HCT116 (cell line): ENCODE measurements around the gene KLHL11. TPM values are rescaled to one million over a fixed set of nuclear protein-coding genes. Genes with fewer than 3 reads are reported as not detected.
A peak's percentile ranks its signal among the peaks of the same experiment; 100 is the strongest.

Source experiments
- ATAC-seq: fragments of 200-7000 bp; cut with Tn5 transposase; 2 replicates; pipeline ENCODE4 v1.9.1; 2020; ENCODE audit warnings: mild to moderate bottlenecking, moderate library complexity
- BruUV-seq: library from RNA; stranded (reverse); fragments of 400-500 nt; replicated peaks from 2 replicates; lab custom pipeline; 2021; lab: Mats Ljungman, UMichigan
- CTCF ChIA-PET: fragments of 300-600 bp; sonication (Branson Sonifier 250); formaldehyde crosslinking; loops from one replicate; lab custom pipeline; 2021; ENCODE audit warnings: antibody characterized with exemption; lab: Charles Lee
- POLR2A ChIA-PET: fragments of 300-600, 350-600 bp; sonication (Branson Sonifier 250); formaldehyde crosslinking; loops from one replicate; lab custom pipeline; 2021; ENCODE audit warnings: antibody characterized with exemption; lab: Charles Lee
- RAD21 ChIA-PET, 2 experiments: fragments of 300-600 bp; sonication (Branson Sonifier 250); formaldehyde crosslinking; loops; one replicate each; lab custom pipeline; 2023; ENCODE audit warnings: low total read pairs in 2 of 2; ENCODE audit not compliant: uncharacterized antibody in 2 of 2, unreplicated experiment in 2 of 2, low non-redundant PET in 1 of 2; lab: Charles Lee
- DNase-seq: peaks from one replicate; pipeline ENCODE4 v3.0.0-alpha.2; 2010; ENCODE audit warnings: low read depth, low spot score
- H2AFZ ChIP-seq: fragments of 200-600 bp; shearing (Covaris generic), sonication (generic); 2 replicates; pipeline ENCODE4 v1.6.1; 2017; ENCODE audit warnings: low read depth, mixed run types, mixed read lengths, antibody characterized with exemption, low read length; ENCODE audit not compliant: poor library complexity, severe bottlenecking
- H3K27ac ChIP-seq: 2 replicates; pipeline ENCODE4 v1.5.1; 2012; ENCODE audit warnings: low read depth, low read length
- H3K27me3 ChIP-seq: fragments of 200-600 bp; sonication (generic); 2 replicates; pipeline ENCODE4 v1.6.1; 2016; ENCODE audit warnings: mixed run types, low read length, mixed read lengths; ENCODE audit not compliant: insufficient read depth
- H3K36me3 ChIP-seq, 2 experiments: fragments of 200-500 bp in 1 of 2; fragments of 200-600 bp in 1 of 2; sonication (Bioruptor generic) in 1 of 2; sonication (generic) in 1 of 2; 2 replicates each; pipeline versions ENCODE4 v1.5.1 to v1.6.1; 2014 to 2016; ENCODE audit warnings: low read length in 2 of 2, inconsistent platforms in 1 of 2, mixed read lengths in 1 of 2, mixed run types in 1 of 2; ENCODE audit not compliant: insufficient read depth in 2 of 2, control insufficient read depth in 1 of 2
- H3K4me1 ChIP-seq, 2 experiments: fragments of 200-600 bp in 1 of 2; sonication (generic) in 1 of 2; 2 replicates each; pipeline versions ENCODE4 v1.5.1 to v1.6.1; 2012 to 2017; ENCODE audit warnings: low read length in 2 of 2, inconsistent platforms in 1 of 2, mild to moderate bottlenecking in 1 of 2, mixed read lengths in 1 of 2, mixed run types in 1 of 2, moderate library complexity in 1 of 2; ENCODE audit not compliant: insufficient read depth in 2 of 2, control insufficient read depth in 1 of 2
- H3K4me2 ChIP-seq: fragments of 200-600 bp; sonication (generic); 2 replicates; pipeline ENCODE4 v1.6.1; 2017; ENCODE audit warnings: mixed run types, low read length, mixed read lengths
- H3K4me3 ChIP-seq, 2 experiments: fragments of 200-600 bp in 1 of 2; sonication (generic) in 1 of 2; replicated peaks in 1 of 2; 2 replicates each; pipeline ENCODE4 v1.5.1; 2011 to 2016; ENCODE audit warnings: low read length in 2 of 2, control low read depth in 1 of 2, low read depth in 1 of 2, mild to moderate bottlenecking in 1 of 2, mixed read lengths in 1 of 2, mixed run types in 1 of 2
- H3K79me2 ChIP-seq: fragments of 200-600 bp; sonication (generic); 2 replicates; pipeline ENCODE4 v1.6.1; 2017; ENCODE audit warnings: mild to moderate bottlenecking, mixed run types, low read length, moderate library complexity, mixed read lengths; ENCODE audit not compliant: insufficient read depth
- H3K9ac ChIP-seq: fragments of 200-600 bp; sonication (generic); 2 replicates; pipeline ENCODE4 v1.6.1; 2016; ENCODE audit warnings: low read length, mixed read lengths
- H3K9me2 ChIP-seq: fragments of 200-600 bp; sonication (generic), shearing (Covaris generic); 2 replicates; pipeline ENCODE4 v1.6.1; 2017; ENCODE audit warnings: mixed run types, mild to moderate bottlenecking, moderate library complexity; ENCODE audit not compliant: insufficient read depth
- H3K9me3 ChIP-seq, 2 experiments: fragments of 200-500 bp in 1 of 2; fragments of 200-600 bp in 1 of 2; sonication (Bioruptor generic) in 1 of 2; sonication (generic) in 1 of 2; 2 replicates each; pipeline ENCODE4 v1.6.1; 2014 to 2017; ENCODE audit warnings: low read length in 2 of 2, mixed read lengths in 2 of 2, inconsistent platforms in 1 of 2, low read depth in 1 of 2, mild to moderate bottlenecking in 1 of 2, mixed run types in 1 of 2, moderate library complexity in 1 of 2; ENCODE audit not compliant: control insufficient read depth in 1 of 2, insufficient read depth in 1 of 2
- H4K20me1 ChIP-seq: fragments of 200-600 bp; sonication (generic), shearing (Covaris generic); 2 replicates; pipeline ENCODE4 v1.6.1; 2017; ENCODE audit warnings: mixed run types, mild to moderate bottlenecking, moderate library complexity; ENCODE audit not compliant: insufficient read depth
- CTCF ChIP-seq, 3 experiments: fragments of 200-600 bp in 1 of 3; sonication (generic) in 1 of 3; IDR thresholded peaks in 2 of 3; conservative IDR thresholded peaks in 1 of 3; 2 replicates each; pipeline ENCODE4 v1.5.1; 2012 to 2017; ENCODE audit warnings: low read depth in 2 of 3, low read length in 2 of 3, antibody characterized with exemption in 1 of 3, borderline replicate concordance in 1 of 3, control low read depth in 1 of 3, mild to moderate bottlenecking in 1 of 3, mixed read lengths in 1 of 3, mixed run types in 1 of 3, moderate library complexity in 1 of 3; ENCODE audit not compliant: insufficient read depth in 1 of 3
- JUND ChIP-seq: IDR thresholded peaks from 2 replicates; pipeline ENCODE4 v1.6.1; 2012
- TCF7L2 ChIP-seq: IDR thresholded peaks from 2 replicates; pipeline ENCODE4 v1.7.0; 2011; ENCODE audit warnings: borderline replicate concordance, inconsistent platforms; ENCODE audit not compliant: insufficient read depth, insufficient read length; ENCODE audit errors: extremely low read depth
- ZFX ChIP-seq: fragments of 450-650 bp; IDR thresholded peaks from 2 replicates; pipeline ENCODE4 v1.6.1; 2017
- intact Hi-C: fragments of 100-400 bp; cut with micrococcal nuclease; formaldehyde crosslinking; loops from 2 replicates; pipeline ENCODE4 v1.10.0; 2022
- total RNA-seq: library from RNA; stranded (reverse); gene quantifications from one replicate; pipeline ENCODE4 v1.2.1, GENCODE V29; 2021; ENCODE audit not compliant: unreplicated experiment

Gene KLHL11
- total RNA-seq, 1 experiment from 2014 or later = 22.4 TPM

- TF ChIP-seq TCF7L2 (no peak), CTCF (IDR thresholded peaks at IDR 0.05 in 2 of 3, conservative IDR thresholded peaks at IDR 0.05 in 1 of 3; ENCODE audit: borderline replicate concordance in 1 of 3, insufficient read depth in 1 of 3, low read depth in 2 of 3, low read length in 2 of 3) (peak in 1 of 3 experiments; percentile 41; a peak in 2 of 6 replicates), ZFX (no peak)
- TF ChIP-seq, all 23 proteins: peak for 1
- RAD21 ChIA-PET = no interaction called here
- H4K20me1 ChIP-seq = no peaks in the 10 kb centered on the region
- no peak overlapping the region for H3K4me3 ChIP-seq
- intact Hi-C loops = no loop called here
- no peaks in the 10 kb centered on the region for H3K9me3 ChIP-seq
- H3K27ac ChIP-seq = no peak overlapping the region
- ATAC-seq (peak; percentile 67), DNase-seq (no peak)
- no peak overlapping the region for H2AFZ ChIP-seq
- POLR2A ChIA-PET = no interaction called here
- H3K4me1 ChIP-seq = no peaks in the 10 kb centered on the region; a peak in 1 of 4 replicates
- BruUV-seq = no TSS peak
- no peaks in the 10 kb centered on the region for H3K9me2 ChIP-seq
- H3K36me3 ChIP-seq = peaks cover 40 to 65% of the 10 kb centered on the region in 2 experiments
- CTCF ChIA-PET = no interaction called here
- H3K4me2 ChIP-seq = no peak overlapping the region
- no peak overlapping the region for H3K9ac ChIP-seq
- H3K27me3 ChIP-seq = no peaks in the 10 kb centered on the region
- H3K79me2 ChIP-seq = no peaks in the 10 kb centered on the region
Measured at GRCh38 chr17:41896726-41897125, 31.5 kb upstream of the KLHL11 start.

- no TSS peak for BruUV-seq
- no peaks in the 10 kb centered on the region for H4K20me1 ChIP-seq
- ATAC-seq = no peak
Measured at GRCh38 chr17:41895617-41896016, 30.4 kb upstream of the KLHL11 start.

More at GRCh38 chr17:41895617-41896016, 30.4 kb upstream of the KLHL11 start:
- no peak overlapping the region for H3K4me2 ChIP-seq
- no peak for TF ChIP-seq TCF7L2
- no peak for TF ChIP-seq JUND
- TF ChIP-seq, all 23 proteins: peak for 0
- H3K9me3 ChIP-seq = no peaks in the 10 kb centered on the region
- DNase-seq = no peak
- no peaks in the 10 kb centered on the region for H3K27me3 ChIP-seq
- intact Hi-C loops = no loop called here
- ChIA-PET RAD21 (no interaction called here), POLR2A (no interaction called here), CTCF (no interaction called here)
- H3K4me1 ChIP-seq = no peaks in the 10 kb centered on the region; a peak in 1 of 4 replicates
- H3K27ac ChIP-seq = no peak overlapping the region
- no peak overlapping the region for H3K4me3 ChIP-seq
- H2AFZ ChIP-seq = no peak overlapping the region
- no peak overlapping the region for H3K9ac ChIP-seq
- H3K9me2 ChIP-seq = no peaks in the 10 kb centered on the region
- H3K79me2 ChIP-seq = no peaks in the 10 kb centered on the region
- peaks cover 48 to 62% of the 10 kb centered on the region in 2 experiments for H3K36me3 ChIP-seq
